Tibial artery (tissue), 4 donors: ENCODE data around the gene NFIA.
A peak's percentile ranks its signal among the peaks of the same experiment; 100 is the strongest.

Experiments
- DNase-seq, 2 donors: peaks; one replicate each; pipeline ENCODE4 v3.0.0-alpha.2; 2019
- H3K27ac ChIP-seq, 2 donors: fragments of 200-600 bp; sonication (generic) in 1 of 2; 1 replicate in 1 of 2; 2 replicates in 1 of 2; pipeline ENCODE4 v1.5.1; 2018 to 2019; ENCODE audit warnings: mild to moderate bottlenecking in 1 of 2
- H3K27me3 ChIP-seq, 2 donors: fragments of 200-600 bp; sonication (generic) in 1 of 2; one replicate each; pipeline versions ENCODE4 v1.5.1 to v1.6.0; 2016 to 2019
- H3K36me3 ChIP-seq, 3 donors: fragments of 200-600 bp; sonication (generic) in 2 of 3; one replicate each; pipeline ENCODE4 v1.5.1; 2016 to 2019; ENCODE audit warnings: mild to moderate bottlenecking in 2 of 3
- H3K4me1 ChIP-seq, 4 donors: fragments of 200-600 bp; sonication (generic) in 2 of 4; 1 replicate in 3 of 4; 2 replicates in 1 of 4; pipeline ENCODE4 v1.5.1; 2016 to 2019
- H3K4me3 ChIP-seq, 2 donors: fragments of 200-600 bp; sonication (generic) in 1 of 2; 1 replicate in 1 of 2; 2 replicates in 1 of 2; pipeline ENCODE4 v1.5.1; 2018 to 2019; ENCODE audit warnings: mild to moderate bottlenecking in 2 of 2
- H3K9me3 ChIP-seq, 3 donors: fragments of 200-600 bp; sonication (generic) in 1 of 3; one replicate each; pipeline ENCODE4 v1.5.1; 2016 to 2019
- intact Hi-C: fragments of 100-400 bp; cut with DNase I; formaldehyde crosslinking; loops from one replicate; pipeline ENCODE4 v1.15.0; 2023; ENCODE audit warnings: low total_unique reads
- TF ChIP-seq, protein P1 (sequence below), 2 experiments: fragments of 200-600 bp in 1 of 2; fragments of 450-650 bp in 1 of 2; IDR thresholded peaks; one replicate each; pipeline ENCODE4 v1.5.1; 2017 to 2019; ENCODE audit warnings: antibody characterized with exemption in 2 of 2, mild to moderate bottlenecking in 1 of 2, moderate library complexity in 1 of 2

Gene NFIA

DNA sequence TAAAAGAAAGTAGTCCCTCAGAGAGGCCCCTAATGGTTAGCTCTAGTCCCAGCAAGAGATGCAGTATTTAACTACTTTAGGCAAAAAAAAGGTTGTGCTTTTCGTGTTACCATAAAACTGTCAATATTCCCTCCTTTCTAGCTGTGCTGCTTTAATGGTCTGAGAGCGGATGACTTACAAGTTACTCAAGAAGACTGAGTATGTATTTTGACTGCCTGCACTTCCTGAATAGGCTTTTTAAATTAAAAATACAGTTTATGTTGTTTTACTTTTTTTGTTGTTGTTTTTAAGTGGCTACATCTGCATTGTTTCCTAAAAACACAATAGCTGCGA, 152.2 kb downstream of the NFIA start:
- Histone ChIP-seq H3K27ac (no peak overlapping the region), H3K4me3 (no peak overlapping the region), H3K9me3 (no peaks in the 10 kb centered on the region), H3K4me1 (peaks cover 0 to 42% (median 12%) of the 10 kb centered on the region in 4 donors), H3K36me3 (no peaks in the 10 kb centered on the region), H3K27me3 (no peaks in the 10 kb centered on the region)
- no peak for DNase-seq
- intact Hi-C loops = no loop called here
- TF ChIP-seq, protein P1, sequence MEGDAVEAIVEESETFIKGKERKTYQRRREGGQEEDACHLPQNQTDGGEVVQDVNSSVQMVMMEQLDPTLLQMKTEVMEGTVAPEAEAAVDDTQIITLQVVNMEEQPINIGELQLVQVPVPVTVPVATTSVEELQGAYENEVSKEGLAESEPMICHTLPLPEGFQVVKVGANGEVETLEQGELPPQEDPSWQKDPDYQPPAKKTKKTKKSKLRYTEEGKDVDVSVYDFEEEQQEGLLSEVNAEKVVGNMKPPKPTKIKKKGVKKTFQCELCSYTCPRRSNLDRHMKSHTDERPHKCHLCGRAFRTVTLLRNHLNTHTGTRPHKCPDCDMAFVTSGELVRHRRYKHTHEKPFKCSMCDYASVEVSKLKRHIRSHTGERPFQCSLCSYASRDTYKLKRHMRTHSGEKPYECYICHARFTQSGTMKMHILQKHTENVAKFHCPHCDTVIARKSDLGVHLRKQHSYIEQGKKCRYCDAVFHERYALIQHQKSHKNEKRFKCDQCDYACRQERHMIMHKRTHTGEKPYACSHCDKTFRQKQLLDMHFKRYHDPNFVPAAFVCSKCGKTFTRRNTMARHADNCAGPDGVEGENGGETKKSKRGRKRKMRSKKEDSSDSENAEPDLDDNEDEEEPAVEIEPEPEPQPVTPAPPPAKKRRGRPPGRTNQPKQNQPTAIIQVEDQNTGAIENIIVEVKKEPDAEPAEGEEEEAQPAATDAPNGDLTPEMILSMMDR (IDR thresholded peaks at IDR 0.05) = no peak

DNA sequence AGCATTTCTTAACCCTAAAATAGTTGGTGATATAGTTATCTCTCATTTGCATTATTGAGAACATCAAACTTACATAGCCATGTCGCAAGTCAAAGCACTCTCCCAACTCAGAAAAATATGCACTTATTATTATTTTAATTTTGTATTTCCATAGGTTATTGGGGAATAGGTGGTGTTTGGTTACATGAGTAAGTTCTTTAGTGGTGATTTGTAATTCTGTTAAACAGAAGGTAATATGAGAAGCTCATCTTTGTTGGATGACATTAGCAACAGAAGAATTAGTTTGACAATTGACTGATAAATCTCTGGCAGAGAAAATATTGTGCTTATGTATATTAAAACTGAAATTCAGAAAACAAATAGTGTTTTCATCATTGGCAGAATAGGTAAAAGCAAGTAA, 154.8 kb downstream of the NFIA start:
- intact Hi-C loops = no loop called here
- Histone ChIP-seq H3K27me3 (no peaks in the 10 kb centered on the region), H3K4me1 (peaks cover 0 to 50% (median 16%) of the 10 kb centered on the region in 4 donors), H3K27ac (no peak overlapping the region), H3K4me3 (no peak overlapping the region), H3K9me3 (no peaks in the 10 kb centered on the region), H3K36me3 (no peaks in the 10 kb centered on the region)
- TF ChIP-seq, protein P1 (IDR thresholded peaks at IDR 0.05) = no peak
- no peak for DNase-seq

DNA sequence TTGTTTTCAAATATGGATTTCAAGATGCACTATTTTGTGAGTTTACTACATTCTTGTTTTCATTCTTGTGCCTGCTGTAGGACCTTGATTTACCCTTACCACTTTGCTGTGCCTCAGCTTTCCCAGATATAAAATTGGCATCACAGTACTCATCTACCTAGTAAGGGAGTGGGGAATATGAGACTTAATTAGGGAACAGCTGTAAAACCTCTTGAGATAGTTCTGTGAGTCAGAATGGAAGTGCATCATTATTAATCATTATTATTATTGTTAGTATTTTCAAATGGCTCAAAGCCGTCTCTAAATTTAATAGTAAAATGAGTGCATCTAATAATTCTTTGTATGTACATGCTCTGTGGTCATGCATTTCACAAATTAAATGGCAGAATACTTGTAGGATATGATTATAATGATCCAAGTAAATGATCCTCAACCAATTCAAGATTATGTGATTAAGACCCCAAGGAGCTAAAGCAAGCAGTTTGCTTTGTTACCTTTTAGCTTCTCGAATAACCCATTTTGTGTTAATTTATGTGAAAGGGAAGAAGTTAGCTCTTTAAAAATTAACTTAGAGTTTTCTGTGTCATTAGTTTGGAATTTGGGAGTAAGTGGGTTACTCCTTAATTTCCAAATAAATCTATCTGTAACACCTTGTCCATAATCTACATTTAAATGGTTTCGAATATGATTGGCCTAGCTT, 155.4 kb downstream of the NFIA start:
- intact Hi-C loops = no loop called here
- H3K4me3 ChIP-seq = no peak overlapping the region
- TF ChIP-seq, protein P1 (IDR thresholded peaks at IDR 0.05) = no peak
- H3K27ac ChIP-seq = no peak overlapping the region
- no peaks in the 10 kb centered on the region for H3K27me3 ChIP-seq
- H3K9me3 ChIP-seq = no peaks in the 10 kb centered on the region
- peaks cover 0 to 50% (median 18%) of the 10 kb centered on the region in 4 donors for H3K4me1 ChIP-seq
- no peak for DNase-seq
- no peaks in the 10 kb centered on the region for H3K36me3 ChIP-seq

DNA sequence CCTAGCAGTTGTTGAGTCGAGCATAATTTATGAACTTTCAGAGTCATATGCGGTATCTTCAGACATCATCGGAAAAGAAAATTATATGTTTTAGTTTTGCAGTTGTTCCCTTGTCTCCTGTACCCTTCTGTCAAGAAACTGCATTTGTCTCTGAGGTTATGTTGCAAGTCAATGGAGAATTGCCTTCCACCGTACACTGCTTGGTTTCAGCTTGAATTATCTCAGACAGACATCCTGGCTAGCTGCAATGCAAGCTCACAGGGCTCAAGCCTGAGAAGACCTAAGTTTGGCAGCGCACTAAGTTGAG, 156.0 kb downstream of the NFIA start:
- Histone ChIP-seq H3K27ac (no peak overlapping the region), H3K4me1 (peaks cover 0 to 50% (median 14%) of the 10 kb centered on the region in 4 donors), H3K4me3 (no peak overlapping the region), H3K36me3 (no peaks in the 10 kb centered on the region), H3K9me3 (no peaks in the 10 kb centered on the region), H3K27me3 (no peaks in the 10 kb centered on the region)
- TF ChIP-seq, protein P1 (IDR thresholded peaks at IDR 0.05) = no peak
- DNase-seq = no peak
- intact Hi-C loops = no loop called here

DNA sequence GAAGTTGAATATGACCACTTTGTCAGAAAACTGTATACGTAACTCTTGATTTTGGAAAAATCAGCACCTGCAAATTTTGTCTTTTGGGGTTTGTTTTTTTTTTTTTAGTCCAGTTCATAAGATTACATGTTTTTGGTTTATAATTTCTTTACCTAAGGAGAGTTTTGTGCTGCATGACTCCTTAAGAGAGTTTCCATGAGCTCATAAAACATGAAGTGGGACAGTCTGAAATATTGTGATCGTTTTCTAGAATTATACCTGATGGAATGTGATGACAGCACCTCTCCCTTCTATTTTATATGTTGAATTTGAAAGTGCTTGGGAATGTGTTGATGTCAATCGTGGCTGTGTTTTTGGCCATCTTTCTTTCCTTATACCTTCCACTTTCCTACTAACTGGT, 158.5 kb downstream of the NFIA start:
- intact Hi-C loops = no loop called here
- H3K36me3 ChIP-seq = no peaks in the 10 kb centered on the region

More for the DNA sequence above, 158.5 kb downstream of the NFIA start:
- Histone ChIP-seq H3K27ac (peak overlapping the region; percentile 33 to 46), H3K4me1 (peaks cover 0 to 52% (median 20%) of the 10 kb centered on the region in 4 donors), H3K9me3 (no peaks in the 10 kb centered on the region), H3K4me3 (peak overlapping the region; percentile 13 to 30), H3K27me3 (no peaks in the 10 kb centered on the region)
- DNase-seq = no peak
- TF ChIP-seq, protein P1 (IDR thresholded peaks at IDR 0.05) = no peak
